Body of pancreas (tissue), 4 donors: Measurements from ENCODE around the gene MIF4GD. TPM values are rescaled to one million over a fixed set of nuclear protein-coding genes. Genes with fewer than 3 reads are reported as not detected.

Experiments
- ATAC-seq: fragments of 150-250 bp; one replicate; pipeline ENCODE4 v1.9.1; 2016
- DNase-seq, 4 donors: peaks; one replicate each; pipeline ENCODE4 v3.0.0-alpha.2; 2019
- H3K27ac ChIP-seq, 4 donors: fragments of 200-600 bp; sonication (generic); 1 replicate in 3 of 4; 2 replicates in 1 of 4; pipeline versions ENCODE4 v1.5.1 to v1.6.1; 2016 to 2019; ENCODE audit warnings: mild to moderate bottlenecking in 1 of 4, mixed read lengths in 1 of 4, moderate library complexity in 1 of 4
- H3K27me3 ChIP-seq, 2 donors: fragments of 200-600 bp; sonication (generic); one replicate each; pipeline ENCODE4 v1.6.0; 2016; ENCODE audit warnings: mild to moderate bottlenecking in 1 of 2
- H3K36me3 ChIP-seq, 2 donors: fragments of 200-600 bp; sonication (generic); replicated peaks in 1 of 2; 2 replicates each; pipeline ENCODE4 v1.5.1; 2016; ENCODE audit warnings: low read depth in 2 of 2; ENCODE audit not compliant: insufficient read depth in 1 of 2
- H3K4me1 ChIP-seq: fragments of 200-600 bp; sonication (generic); one replicate; pipeline ENCODE4 v1.6.0; 2016
- H3K4me3 ChIP-seq, 2 donors: fragments of 200-600 bp; sonication (generic); 1 replicate in 1 of 2; 2 replicates in 1 of 2; pipeline ENCODE4 v1.5.1; 2016 to 2019
- H3K9me3 ChIP-seq, 3 donors: fragments of 200-600 bp; sonication (generic); 1 replicate in 2 of 3; 2 replicates in 1 of 3; pipeline ENCODE4 v1.5.1; 2016
- POLR2A ChIP-seq, 3 donors: fragments of 450-650 bp; IDR thresholded peaks; one replicate each; pipeline ENCODE4 v1.6.1; 2016; ENCODE audit warnings: antibody characterized with exemption in 3 of 3, mild to moderate bottlenecking in 2 of 3
- WGBS, 2 donors: methylation state at CpG; one replicate each; pipeline ENCODE4 v1.1.5; 2017; 5-methylcytosine and 5-hydroxymethylcytosine counted together
- intact Hi-C: fragments of 100-400 bp; cut with DNase I; formaldehyde crosslinking; loops from one replicate; pipeline ENCODE4 v1.15.1; 2023
- total RNA-seq, 2 donors: library from RNA; depleted of rRNA; stranded (reverse); fragments of >200 nt; gene quantifications; one replicate each; pipeline ENCODE4 v1.1.0, GENCODE V29; 2016
- TF ChIP-seq, protein P1 (sequence below), 7 experiments: fragments of 450-650 bp in 4 of 7; fragments of 200-600 bp in 3 of 7; sonication (generic) in 3 of 7; IDR thresholded peaks; one replicate each; pipeline ENCODE4 v1.5.1; 2016 to 2019; ENCODE audit warnings: antibody characterized with exemption in 7 of 7

MIF4GD gene
- total RNA-seq, 2 donors from 2014 or later = 20.5 to 26.4 TPM

DNA sequence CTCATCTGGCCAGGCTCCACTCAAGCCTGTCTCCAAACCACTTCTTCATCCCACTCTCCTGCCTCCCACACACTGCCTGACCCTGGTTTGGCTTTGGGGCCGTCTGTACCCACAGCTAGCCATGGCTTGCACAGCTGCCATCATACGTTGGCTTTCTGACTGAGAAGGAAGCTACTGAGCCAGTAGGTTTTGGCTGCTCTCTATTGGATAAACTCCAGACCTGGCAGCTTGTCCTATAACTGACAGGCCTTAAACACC lies 3.9 kb downstream of the MIF4GD start:
- peak in 1 of 3 donors; percentile 8 for TF ChIP-seq POLR2A (IDR thresholded peaks at IDR 0.05)
- TF ChIP-seq, protein P1, sequence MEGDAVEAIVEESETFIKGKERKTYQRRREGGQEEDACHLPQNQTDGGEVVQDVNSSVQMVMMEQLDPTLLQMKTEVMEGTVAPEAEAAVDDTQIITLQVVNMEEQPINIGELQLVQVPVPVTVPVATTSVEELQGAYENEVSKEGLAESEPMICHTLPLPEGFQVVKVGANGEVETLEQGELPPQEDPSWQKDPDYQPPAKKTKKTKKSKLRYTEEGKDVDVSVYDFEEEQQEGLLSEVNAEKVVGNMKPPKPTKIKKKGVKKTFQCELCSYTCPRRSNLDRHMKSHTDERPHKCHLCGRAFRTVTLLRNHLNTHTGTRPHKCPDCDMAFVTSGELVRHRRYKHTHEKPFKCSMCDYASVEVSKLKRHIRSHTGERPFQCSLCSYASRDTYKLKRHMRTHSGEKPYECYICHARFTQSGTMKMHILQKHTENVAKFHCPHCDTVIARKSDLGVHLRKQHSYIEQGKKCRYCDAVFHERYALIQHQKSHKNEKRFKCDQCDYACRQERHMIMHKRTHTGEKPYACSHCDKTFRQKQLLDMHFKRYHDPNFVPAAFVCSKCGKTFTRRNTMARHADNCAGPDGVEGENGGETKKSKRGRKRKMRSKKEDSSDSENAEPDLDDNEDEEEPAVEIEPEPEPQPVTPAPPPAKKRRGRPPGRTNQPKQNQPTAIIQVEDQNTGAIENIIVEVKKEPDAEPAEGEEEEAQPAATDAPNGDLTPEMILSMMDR (IDR thresholded peaks at IDR 0.05) = no peak
- peaks cover 21% of the 10 kb centered on the region for H3K4me1 ChIP-seq
- H3K4me3 ChIP-seq = no peak overlapping the region
- H3K27me3 ChIP-seq = no peaks in the 10 kb centered on the region
- intact Hi-C loops = no loop called here
- DNase-seq (peak in 1 of 4 donors; percentile 40), ATAC-seq (no peak)
- H3K36me3 ChIP-seq = no peaks in the 10 kb centered on the region
- no peaks in the 10 kb centered on the region for H3K9me3 ChIP-seq
- 45 to 47% methylated on average over 2 of the region's 2 CpGs for WGBS, 2 donors
- no peak overlapping the region for H3K27ac ChIP-seq

DNA sequence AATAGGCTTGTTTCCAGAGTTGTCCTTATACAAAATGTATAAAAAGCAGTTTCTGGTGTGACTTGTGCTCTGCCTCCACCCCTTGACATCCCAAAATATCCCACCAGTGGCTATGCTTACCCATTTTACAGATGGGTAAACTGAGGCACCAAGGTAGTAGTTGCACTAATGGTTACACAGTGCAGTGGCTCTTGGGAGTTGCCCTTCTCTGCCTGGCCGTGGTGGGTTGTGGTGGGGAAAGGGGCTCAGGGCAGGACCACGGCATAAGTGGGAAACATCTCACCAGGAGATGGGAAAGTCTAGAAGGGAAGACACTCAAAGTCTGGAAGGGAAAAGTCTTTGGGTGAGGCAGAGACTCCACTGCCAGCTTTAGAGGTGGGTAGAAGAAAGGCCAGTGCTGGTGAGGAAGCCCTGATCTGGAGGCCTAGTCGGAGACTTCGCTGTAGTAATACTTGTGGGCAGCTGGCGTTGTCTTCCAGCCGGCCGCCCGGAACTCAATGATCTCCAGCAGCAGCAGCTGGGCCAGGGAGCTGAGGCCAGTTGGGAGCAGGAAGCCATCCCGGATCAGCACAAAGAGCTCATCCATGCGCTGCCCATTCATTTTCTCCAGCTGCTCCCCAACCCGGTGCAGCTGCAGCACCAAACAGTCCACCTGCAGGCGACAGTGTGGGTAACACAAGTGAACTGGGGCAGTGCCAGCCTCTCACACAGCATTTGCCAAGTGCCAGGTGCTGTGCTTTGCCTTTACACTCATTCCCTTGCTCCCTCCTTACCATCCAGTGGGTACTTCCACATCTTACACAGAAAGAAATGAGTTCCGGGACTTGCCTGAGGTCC lies 4.5 kb downstream of the MIF4GD start:
- TF ChIP-seq, protein P1 (IDR thresholded peaks at IDR 0.05) = no peak
- TF ChIP-seq POLR2A (IDR thresholded peaks at IDR 0.05) = no peak
- DNase-seq (no peak), ATAC-seq (no peak)
- H3K36me3 ChIP-seq = no peaks in the 10 kb centered on the region
- no peaks in the 10 kb centered on the region for H3K27me3 ChIP-seq
- peaks cover 16% of the 10 kb centered on the region for H3K4me1 ChIP-seq
- H3K9me3 ChIP-seq = no peaks in the 10 kb centered on the region
- no peak overlapping the region for H3K27ac ChIP-seq
- H3K4me3 ChIP-seq = no peak overlapping the region
- WGBS, 2 donors = 83 to 86% methylated on average over 10 to 13 of the region's 13 CpGs
- intact Hi-C loops = no loop called here

DNA sequence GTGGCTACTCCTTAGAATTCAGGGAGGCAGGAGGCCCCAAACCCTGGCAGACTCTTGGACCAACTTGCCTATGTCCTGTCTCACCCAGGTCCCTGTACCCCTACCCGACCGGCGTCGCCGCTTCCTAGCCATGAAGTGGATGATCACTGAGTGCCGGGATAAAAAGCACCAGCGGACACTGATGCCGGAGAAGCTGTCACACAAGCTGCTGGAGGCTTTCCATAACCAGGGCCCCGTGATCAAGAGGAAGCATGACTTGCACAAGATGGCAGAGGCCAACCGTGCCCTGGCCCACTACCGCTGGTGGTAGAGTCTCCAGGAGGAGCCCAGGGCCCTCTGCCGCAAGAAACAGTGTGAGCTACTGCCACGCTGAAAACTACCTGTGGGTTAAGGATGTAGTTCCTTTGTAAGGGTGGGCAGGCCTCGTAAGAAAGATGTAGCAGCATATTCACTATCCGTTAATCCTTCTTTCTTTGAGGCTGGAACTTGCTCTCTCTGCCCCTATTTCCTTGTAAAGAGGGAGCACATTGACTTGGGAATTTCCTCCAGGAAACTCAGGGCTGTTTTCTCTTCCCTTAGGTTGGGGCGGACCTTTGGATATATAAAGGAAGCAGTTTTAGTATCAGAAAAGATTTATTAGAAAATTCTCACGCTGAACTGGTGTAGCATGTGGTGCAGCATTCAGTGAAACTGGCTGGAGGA lies 5.3 kb downstream of the MIF4GD start:
- Histone ChIP-seq H3K27ac (no peak overlapping the region), H3K27me3 (no peaks in the 10 kb centered on the region), H3K4me1 (peaks cover 15% of the 10 kb centered on the region), H3K36me3 (no peaks in the 10 kb centered on the region), H3K9me3 (no peaks in the 10 kb centered on the region), H3K4me3 (no peak overlapping the region)
- TF ChIP-seq, protein P1 (IDR thresholded peaks at IDR 0.05) = no peak
- TF ChIP-seq POLR2A (IDR thresholded peaks at IDR 0.05) = no peak
- intact Hi-C loops = no loop called here
- DNase-seq (no peak), ATAC-seq (no peak)
- WGBS, 2 donors = 79 to 93% methylated on average over 17 of the region's 17 CpGs

DNA sequence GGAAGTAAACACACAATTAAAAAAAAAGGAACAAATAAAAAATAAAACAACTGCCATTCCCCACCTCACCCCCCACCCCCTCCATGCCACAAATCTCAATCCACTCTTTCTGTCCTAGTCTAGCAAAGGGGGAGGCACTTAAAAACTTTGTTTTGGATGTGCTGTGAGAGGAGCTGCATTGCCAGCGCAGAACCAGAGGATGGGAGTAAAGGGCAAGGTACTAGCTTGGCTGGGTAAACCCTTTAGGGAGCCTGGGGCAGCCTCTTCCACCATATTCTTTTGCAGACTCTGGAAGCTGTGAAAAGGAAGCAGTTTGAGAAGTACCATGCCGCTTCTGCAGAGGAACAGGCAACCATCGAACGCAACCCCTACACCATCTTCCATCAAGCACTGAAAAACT lies 8.0 kb downstream of the MIF4GD start:
- H3K27me3 ChIP-seq = no peaks in the 10 kb centered on the region
- peaks cover 24% of the 10 kb centered on the region for H3K4me1 ChIP-seq
- H3K27ac ChIP-seq = no peak overlapping the region
- intact Hi-C loops = no loop called here
- ATAC-seq (no peak), DNase-seq (no peak)
- H3K4me3 ChIP-seq = no peak overlapping the region
- 90 to 93% methylated on average over 4 of the region's 4 CpGs for WGBS, 2 donors
- H3K9me3 ChIP-seq = no peaks in the 10 kb centered on the region
- no peaks in the 10 kb centered on the region for H3K36me3 ChIP-seq
- TF ChIP-seq POLR2A (IDR thresholded peaks at IDR 0.05) = no peak
- TF ChIP-seq, protein P1 (IDR thresholded peaks at IDR 0.05) = no peak
